ENCODE measurements around the gene EMSY.

Gene EMSY

GRCh38 chr11:76424891-76425290 lies 19.9 kb upstream of the EMSY start:
- Histone ChIP-seq H3K79me1 (ENCODE audit: low read length) (no peaks in the 10 kb centered on the region), H2BK5ac (ENCODE audit: low read depth, low read length, poor library complexity) (no peak overlapping the region), H3K9me3 (ENCODE audit: insufficient read depth, low read depth, low read length) (no peaks in the 10 kb centered on the region), H3K4me2 (ENCODE audit: low read length) (no peak overlapping the region), H4K8ac (ENCODE audit: low read depth, low read length) (no peak overlapping the region), H3K23ac (ENCODE audit: low read length) (no peak overlapping the region), H3K14ac (ENCODE audit: low read length) (no peak overlapping the region), H2AFZ (ENCODE audit: insufficient read depth, low read length, poor library complexity) (no peak overlapping the region), H2BK120ac (ENCODE audit: insufficient read depth, low read length, poor library complexity) (no peak overlapping the region), H3K79me2 (ENCODE audit: control insufficient read depth, insufficient read depth, low read length, poor library complexity) (no peaks in the 10 kb centered on the region), H2BK12ac (ENCODE audit: low read length) (no peak overlapping the region), H3K18ac (ENCODE audit: low read length) (no peak overlapping the region), H3K4me1 (ENCODE audit: control insufficient read depth in 1 of 2, insufficient read depth in 2 of 2, low read length in 2 of 2) (no peaks in the 10 kb centered on the region), H3K4ac (ENCODE audit: low read depth, low read length) (no peak overlapping the region), H3K36me3 (ENCODE audit: control insufficient read depth in 1 of 2, insufficient read depth in 2 of 2, low read length in 2 of 2) (no peaks in the 10 kb centered on the region), H2AK5ac (ENCODE audit: low read length) (no peak overlapping the region), H3K9ac (ENCODE audit: low read length) (no peak overlapping the region), H4K12ac (ENCODE audit: low read depth, low read length) (no peak overlapping the region), H3K27ac (ENCODE audit: low read depth, low read length) (no peak overlapping the region), H3K27me3 (ENCODE audit: insufficient read depth, low read length) (no peaks in the 10 kb centered on the region), H4K91ac (ENCODE audit: low read depth, low read length) (no peak overlapping the region), H3K4me3 (ENCODE audit: low read depth, low read length) (no peak overlapping the region)
- WGBS (ENCODE audit: extremely low coverage, insufficient coverage, insufficient read length), result 100% methylated on average over 1 of the region's 2 CpGs
- no peak for DNase-seq

- Histone ChIP-seq H2AFZ (ENCODE audit: insufficient read depth, low read length, poor library complexity) (no peak overlapping the region), H2BK12ac (ENCODE audit: low read length) (no peak overlapping the region)
Measured at GRCh38 chr11:76426660-76427059, 18.2 kb upstream of the EMSY start.

DNA sequence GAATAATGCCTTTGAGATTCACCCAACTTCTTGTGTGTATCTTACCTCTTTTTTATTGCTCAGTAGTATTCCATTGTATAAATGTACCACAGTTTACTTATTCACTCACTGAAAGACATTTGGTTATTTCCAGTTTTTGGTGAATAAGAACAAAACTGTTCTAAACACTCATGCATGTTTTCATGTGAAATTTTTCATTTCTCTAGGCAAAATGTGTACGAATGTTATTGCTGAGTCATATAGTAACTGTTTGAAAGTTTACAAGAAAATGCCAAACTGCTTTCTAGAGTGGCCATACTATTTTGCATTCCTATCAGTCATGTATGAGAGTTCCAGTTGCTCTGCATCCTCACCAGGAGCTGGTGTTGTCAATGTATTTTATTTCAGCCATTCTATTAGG lies 8.8 kb upstream of the EMSY start:
- Histone ChIP-seq H3K9ac (ENCODE audit: low read length) (no peak overlapping the region), H4K8ac (ENCODE audit: low read depth, low read length) (no peak overlapping the region), H3K4me2 (ENCODE audit: low read length) (no peak overlapping the region), H3K79me2 (ENCODE audit: control insufficient read depth, insufficient read depth, low read length, poor library complexity) (no peaks in the 10 kb centered on the region), H3K4me3 (ENCODE audit: low read depth, low read length) (no peak overlapping the region), H3K4me1 (ENCODE audit: control insufficient read depth in 1 of 2, insufficient read depth in 2 of 2, low read length in 2 of 2) (no peaks in the 10 kb centered on the region), H3K36me3 (ENCODE audit: control insufficient read depth in 1 of 2, insufficient read depth in 2 of 2, low read length in 2 of 2) (no peaks in the 10 kb centered on the region), H3K79me1 (ENCODE audit: low read length) (no peaks in the 10 kb centered on the region), H4K12ac (ENCODE audit: low read depth, low read length) (no peak overlapping the region), H3K27me3 (ENCODE audit: insufficient read depth, low read length) (no peaks in the 10 kb centered on the region), H3K9me3 (ENCODE audit: insufficient read depth, low read depth, low read length) (no peaks in the 10 kb centered on the region), H3K23ac (ENCODE audit: low read length) (no peak overlapping the region), H3K27ac (ENCODE audit: low read depth, low read length) (no peak overlapping the region), H2BK5ac (ENCODE audit: low read depth, low read length, poor library complexity) (no peak overlapping the region), H2BK120ac (ENCODE audit: insufficient read depth, low read length, poor library complexity) (no peak overlapping the region), H2AFZ (ENCODE audit: insufficient read depth, low read length, poor library complexity) (no peak overlapping the region), H3K18ac (ENCODE audit: low read length) (no peak overlapping the region), H3K14ac (ENCODE audit: low read length) (no peak overlapping the region), H2BK12ac (ENCODE audit: low read length) (no peak overlapping the region), H3K4ac (ENCODE audit: low read depth, low read length) (no peak overlapping the region), H2AK5ac (ENCODE audit: low read length) (no peak overlapping the region), H4K91ac (ENCODE audit: low read depth, low read length) (no peak overlapping the region)
- peak in 1 of 2 donors; percentile 9 for DNase-seq
- WGBS (ENCODE audit: extremely low coverage, insufficient coverage, insufficient read length), result no CpG with 5 or more reads among the region's 1 CpG

More at GRCh38 chr11:76426660-76427059, 18.2 kb upstream of the EMSY start:
- H3K27me3 ChIP-seq (ENCODE audit: insufficient read depth, low read length), result no peaks in the 10 kb centered on the region
- H4K12ac ChIP-seq (ENCODE audit: low read depth, low read length), result no peak overlapping the region
- no peak overlapping the region for H3K23ac ChIP-seq (ENCODE audit: low read length)
- DNase-seq, result no peak
- H3K4me3 ChIP-seq (ENCODE audit: low read depth, low read length), result no peak overlapping the region
- no peak overlapping the region for H3K4me2 ChIP-seq (ENCODE audit: low read length)
- H3K79me2 ChIP-seq (ENCODE audit: control insufficient read depth, insufficient read depth, low read length, poor library complexity), result no peaks in the 10 kb centered on the region
- H3K4ac ChIP-seq (ENCODE audit: low read depth, low read length), result no peak overlapping the region
- H4K8ac ChIP-seq (ENCODE audit: low read depth, low read length), result no peak overlapping the region
- H3K9ac ChIP-seq (ENCODE audit: low read length), result no peak overlapping the region
- H3K36me3 ChIP-seq (ENCODE audit: control insufficient read depth in 1 of 2, insufficient read depth in 2 of 2, low read length in 2 of 2), result no peaks in the 10 kb centered on the region
- H3K27ac ChIP-seq (ENCODE audit: low read depth, low read length), result no peak overlapping the region
- H3K9me3 ChIP-seq (ENCODE audit: insufficient read depth, low read depth, low read length), result no peaks in the 10 kb centered on the region
- no peak overlapping the region for H4K91ac ChIP-seq (ENCODE audit: low read depth, low read length)
- H3K79me1 ChIP-seq (ENCODE audit: low read length), result no peaks in the 10 kb centered on the region
- no peak overlapping the region for H3K18ac ChIP-seq (ENCODE audit: low read length)
- no peak overlapping the region for H3K14ac ChIP-seq (ENCODE audit: low read length)
- H2BK120ac ChIP-seq (ENCODE audit: insufficient read depth, low read length, poor library complexity), result no peak overlapping the region
- no peak overlapping the region for H2BK5ac ChIP-seq (ENCODE audit: low read depth, low read length, poor library complexity)
- no peaks in the 10 kb centered on the region for H3K4me1 ChIP-seq (ENCODE audit: control insufficient read depth in 1 of 2, insufficient read depth in 2 of 2, low read length in 2 of 2)
- H2AK5ac ChIP-seq (ENCODE audit: low read length), result no peak overlapping the region

DNA sequence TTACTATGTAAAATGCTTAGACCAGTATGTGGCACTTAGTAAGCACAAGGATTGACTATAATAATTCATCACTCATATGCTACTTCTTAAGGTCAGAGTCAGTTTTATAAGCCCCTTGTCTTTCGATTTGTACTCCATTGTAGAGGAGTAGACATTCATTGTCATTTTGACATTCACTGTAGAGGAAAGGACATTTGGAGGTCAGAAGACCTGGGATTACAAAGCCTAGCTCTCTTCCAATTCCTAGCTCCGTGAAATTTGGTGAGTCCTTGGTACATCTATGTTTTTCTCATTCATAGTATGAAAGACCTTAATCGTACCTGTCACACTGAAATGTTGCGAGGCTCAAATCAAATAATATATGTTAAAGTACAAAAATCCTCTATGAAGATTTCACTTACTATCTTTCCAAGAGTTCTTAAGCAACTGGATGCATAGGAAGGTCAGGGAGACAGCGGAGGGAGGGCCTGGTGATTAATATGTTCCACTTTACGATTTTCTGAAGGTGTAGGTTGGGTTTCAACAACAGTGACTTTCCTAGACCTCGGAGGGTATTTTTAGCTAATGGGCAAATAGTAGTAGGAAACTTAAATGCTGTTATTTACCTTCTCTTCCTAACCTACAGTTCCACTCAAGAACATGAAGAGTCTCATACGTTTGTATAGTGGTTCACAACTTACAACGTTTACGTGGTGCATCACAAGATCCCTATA lies 1.4 kb upstream of the EMSY start:
- Histone ChIP-seq H3K23ac (ENCODE audit: low read length) (no peak overlapping the region), H3K36me3 (ENCODE audit: control insufficient read depth in 1 of 2, insufficient read depth in 2 of 2, low read length in 2 of 2) (no peaks in the 10 kb centered on the region), H3K79me2 (ENCODE audit: control insufficient read depth, insufficient read depth, low read length, poor library complexity) (peaks cover 9% of the 10 kb centered on the region), H3K18ac (ENCODE audit: low read length) (no peak overlapping the region), H4K91ac (ENCODE audit: low read depth, low read length) (no peak overlapping the region), H4K12ac (ENCODE audit: low read depth, low read length) (no peak overlapping the region), H2AK5ac (ENCODE audit: low read length) (no peak overlapping the region), H3K4me1 (ENCODE audit: control insufficient read depth in 1 of 2, insufficient read depth in 2 of 2, low read length in 2 of 2) (peaks cover 0 to 2% of the 10 kb centered on the region in 2 experiments), H3K27ac (ENCODE audit: low read depth, low read length) (no peak overlapping the region), H2AFZ (ENCODE audit: insufficient read depth, low read length, poor library complexity) (no peak overlapping the region), H3K79me1 (ENCODE audit: low read length) (peaks cover 12% of the 10 kb centered on the region), H2BK5ac (ENCODE audit: low read depth, low read length, poor library complexity) (no peak overlapping the region), H3K4me2 (ENCODE audit: low read length) (peak overlapping the region; percentile 65), H3K4me3 (ENCODE audit: low read depth, low read length) (no peak overlapping the region), H3K27me3 (ENCODE audit: insufficient read depth, low read length) (no peaks in the 10 kb centered on the region), H3K9ac (ENCODE audit: low read length) (no peak overlapping the region), H3K14ac (ENCODE audit: low read length) (no peak overlapping the region), H3K9me3 (ENCODE audit: insufficient read depth, low read depth, low read length) (no peaks in the 10 kb centered on the region), H4K8ac (ENCODE audit: low read depth, low read length) (no peak overlapping the region), H2BK120ac (ENCODE audit: insufficient read depth, low read length, poor library complexity) (no peak overlapping the region), H3K4ac (ENCODE audit: low read depth, low read length) (peak overlapping the region; percentile 37), H2BK12ac (ENCODE audit: low read length) (no peak overlapping the region)
- DNase-seq, result no peak
- no CpG with 5 or more reads among the region's 10 CpGs for WGBS (ENCODE audit: extremely low coverage, insufficient coverage, insufficient read length)
